Natural killer cell (primary cell): ENCODE results near the gene KCNG3. TPM values are rescaled to one million over a fixed set of nuclear protein-coding genes. Genes with fewer than 3 reads are reported as not detected.

Source experiments
- ATAC-seq, 3 donors: fragments of 150-1000 bp in 2 of 3; fragments of 200-7000 bp in 1 of 3; cut with Tn5 transposase; 1 replicate in 1 of 3; 2 replicates in 2 of 3; pipeline ENCODE4 v1.10.0; 2021; ENCODE audit warnings: mild to moderate bottlenecking in 2 of 3, moderate library complexity in 2 of 3
- DNase-seq, 2 donors: peaks; one replicate each; pipeline versions ENCODE4 v3.0.0 to v3.0.0-alpha.2; 2013 to 2021; ENCODE audit warnings: mixed read lengths in 1 of 2
- H3K27ac ChIP-seq: one replicate; pipeline ENCODE4 v1.5.1; 2013; ENCODE audit warnings: mild to moderate bottlenecking, low read length
- H3K27me3 ChIP-seq: one replicate; pipeline ENCODE4 v1.6.1; 2013; ENCODE audit warnings: low read length; ENCODE audit not compliant: control insufficient read depth, insufficient read depth
- H3K36me3 ChIP-seq: one replicate; pipeline ENCODE4 v1.6.1; 2013; ENCODE audit warnings: low read length; ENCODE audit not compliant: control insufficient read depth, insufficient read depth
- H3K4me1 ChIP-seq: one replicate; pipeline ENCODE4 v1.6.1; 2013; ENCODE audit warnings: low read length; ENCODE audit not compliant: control insufficient read depth, insufficient read depth
- H3K4me3 ChIP-seq: one replicate; pipeline ENCODE4 v1.5.1; 2013; ENCODE audit warnings: low read length
- H3K9me3 ChIP-seq: one replicate; pipeline ENCODE4 v1.6.1; 2013; ENCODE audit warnings: low read length; ENCODE audit not compliant: control insufficient read depth, insufficient read depth
- H3K27ac Mint-ChIP-seq, 2 donors: one replicate each; pipeline ENCODE4 v1.8.0; 2022; ENCODE audit warnings: mild to moderate bottlenecking in 2 of 2, mixed read lengths in 2 of 2, moderate library complexity in 1 of 2
- H3K27me3 Mint-ChIP-seq, 2 donors: one replicate each; pipeline ENCODE4 v1.8.0; 2022; ENCODE audit warnings: low read depth in 2 of 2, mixed read lengths in 2 of 2
- H3K36me3 Mint-ChIP-seq: one replicate; pipeline ENCODE4 v1.8.0; 2022; ENCODE audit warnings: mixed read lengths
- H3K4me1 Mint-ChIP-seq, 2 donors: one replicate each; pipeline ENCODE4 v1.8.0; 2022; ENCODE audit warnings: mixed read lengths in 2 of 2
- H3K4me3 Mint-ChIP-seq: one replicate; pipeline ENCODE4 v1.8.0; 2022; ENCODE audit warnings: mild to moderate bottlenecking, moderate library complexity, mixed read lengths
- H3K9me3 Mint-ChIP-seq, 2 donors: one replicate each; pipeline ENCODE4 v1.8.0; 2022; ENCODE audit warnings: mixed read lengths in 2 of 2
- CTCF ChIP-seq: fragments of 200-600 bp; IDR thresholded peaks from one replicate; pipeline ENCODE4 v1.8.0; 2022; ENCODE audit warnings: antibody characterized with exemption
- WGBS: methylation state at CpG from one replicate; pipeline ENCODE4 v1.1.7; 2013; ENCODE audit warnings: missing lambda C conversion rate; ENCODE audit not compliant: insufficient coverage; 5-methylcytosine and 5-hydroxymethylcytosine counted together
- intact Hi-C: fragments of 100-400 bp; cut with micrococcal nuclease; formaldehyde crosslinking; loops from one replicate; pipeline ENCODE4 v1.14.2; 2022
- total RNA-seq, 4 donors: library from RNA; stranded (reverse); fragments of 120-200 nt in 1 of 4; gene quantifications; one replicate each; pipeline versions ENCODE4 v1.2.3 to v1.2.4, GENCODE V29; 2013 to 2022

The KCNG3 gene
- total RNA-seq, 3 donors from 2014 or later (not counting 1 experiment from before 2014, with no cell fraction given): not detected

GRCh38 chr2:42532397-42532796 lies 38.6 kb upstream of the KCNG3 start:
- Histone ChIP-seq H3K27ac (no peak overlapping the region), H3K4me3 (no peak overlapping the region), H3K36me3 (no peaks in the 10 kb centered on the region), H3K4me1 (no peaks in the 10 kb centered on the region), H3K9me3 (no peaks in the 10 kb centered on the region), H3K27me3 (no peaks in the 10 kb centered on the region)
- Mint-ChIP-seq H3K4me3 (no peak overlapping the region), H3K27ac (no peak overlapping the region), H3K36me3 (no peaks in the 10 kb centered on the region), H3K9me3 (no peaks in the 10 kb centered on the region), H3K27me3 (no peaks in the 10 kb centered on the region), H3K4me1 (no peaks in the 10 kb centered on the region)
- no peak for ATAC-seq
- no peak for DNase-seq
- TF ChIP-seq CTCF: no peak
- WGBS: 85% methylated on average over 4 of the region's 4 CpGs
- intact Hi-C loops: no loop called here

DNA sequence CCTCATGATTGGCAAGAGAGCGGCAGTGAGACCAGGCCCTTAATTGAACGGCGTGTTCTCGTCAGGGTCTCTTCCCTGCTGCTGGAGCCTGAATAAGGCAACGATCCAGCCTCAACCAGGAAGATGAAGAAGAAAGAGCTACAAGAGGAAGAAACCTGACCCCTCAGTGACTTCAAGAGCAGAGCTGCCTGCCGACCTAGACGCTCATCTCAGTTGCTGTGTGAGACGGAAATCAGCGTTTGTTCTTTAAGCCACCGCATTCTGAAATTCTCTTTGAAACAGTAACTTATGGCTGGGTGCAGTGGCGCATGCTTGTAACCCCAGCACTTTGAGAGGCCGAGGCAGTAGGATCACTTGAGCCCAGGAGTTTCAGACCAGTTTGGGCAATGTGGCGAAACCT lies 29.6 kb upstream of the KCNG3 start:
- H3K9me3 Mint-ChIP-seq: no peaks in the 10 kb centered on the region
- no peak for TF ChIP-seq CTCF
- ATAC-seq (no peak), DNase-seq (peak in 1 of 2 donors; percentile 46)
- intact Hi-C loops: no loop called here
- H3K27ac ChIP-seq: no peak overlapping the region
- no peaks in the 10 kb centered on the region for H3K9me3 ChIP-seq
- peaks cover 0 to 3% of the 10 kb centered on the region in 2 donors for H3K27me3 Mint-ChIP-seq
- no peaks in the 10 kb centered on the region for H3K36me3 ChIP-seq
- H3K4me1 ChIP-seq: no peaks in the 10 kb centered on the region
- H3K27ac Mint-ChIP-seq: no peak overlapping the region
- WGBS: 78% methylated on average over 12 of the region's 13 CpGs
- H3K4me3 ChIP-seq: no peak overlapping the region
- H3K27me3 ChIP-seq: no peaks in the 10 kb centered on the region
- H3K4me3 Mint-ChIP-seq: no peak overlapping the region
- no peaks in the 10 kb centered on the region for H3K36me3 Mint-ChIP-seq
- no peaks in the 10 kb centered on the region for H3K4me1 Mint-ChIP-seq

GRCh38 chr2:42522035-42522434 lies 28.3 kb upstream of the KCNG3 start:
- H3K4me3 ChIP-seq: no peak overlapping the region
- no peaks in the 10 kb centered on the region for H3K9me3 Mint-ChIP-seq
- no peaks in the 10 kb centered on the region for H3K36me3 ChIP-seq

More at GRCh38 chr2:42522035-42522434, 28.3 kb upstream of the KCNG3 start:
- no peak overlapping the region for H3K4me3 Mint-ChIP-seq
- 77% methylated on average over 1 of the region's 2 CpGs for WGBS
- H3K27ac Mint-ChIP-seq: no peak overlapping the region
- H3K27me3 ChIP-seq: no peaks in the 10 kb centered on the region
- no peaks in the 10 kb centered on the region for H3K4me1 ChIP-seq
- no peak for TF ChIP-seq CTCF
- H3K27me3 Mint-ChIP-seq: peaks cover 0 to 3% of the 10 kb centered on the region in 2 donors
- intact Hi-C loops: no loop called here
- ATAC-seq (no peak), DNase-seq (no peak)
- H3K4me1 Mint-ChIP-seq: no peaks in the 10 kb centered on the region
- H3K9me3 ChIP-seq: no peaks in the 10 kb centered on the region
- H3K27ac ChIP-seq: no peak overlapping the region
- H3K36me3 Mint-ChIP-seq: no peaks in the 10 kb centered on the region
